ENCODE results near the gene FAM83E.

The FAM83E gene

GRCh38 chr19:48639483-48640375 lies 24.9 kb upstream of the FAM83E start:
- Histone ChIP-seq H3K4me1 (ENCODE audit: control insufficient read depth, insufficient read depth, low read length) (peaks cover 20% of the 10 kb centered on the region), H3K9me3 (ENCODE audit: control insufficient read depth, insufficient read depth, low read length) (no peaks in the 10 kb centered on the region), H3K27me3 (ENCODE audit: control insufficient read depth, insufficient read depth, low read length) (peaks cover 9% of the 10 kb centered on the region; the same call in 1 of the 2 replicates), H3K9ac (ENCODE audit: low read depth, low read length) (no peak overlapping the region), H3K36me3 (ENCODE audit: control insufficient read depth, insufficient read depth, low read length) (no peaks in the 10 kb centered on the region; the same call in 1 of the 2 replicates), H3K4me3 (ENCODE audit: low read depth, low read length) (no peak overlapping the region; the same call in 1 of the 2 replicates), H3K27ac (ENCODE audit: low read depth, low read length) (peak overlapping the region; percentile 93)

GRCh38 chr19:48638831-48639381 lies 24.0 kb upstream of the FAM83E start:
- H3K36me3 ChIP-seq (ENCODE audit: control insufficient read depth, insufficient read depth, low read length), result no peaks in the 10 kb centered on the region; the same call in 1 of the 2 replicates
- no peaks in the 10 kb centered on the region for H3K9me3 ChIP-seq (ENCODE audit: control insufficient read depth, insufficient read depth, low read length)
- H3K27me3 ChIP-seq (ENCODE audit: control insufficient read depth, insufficient read depth, low read length), result peaks cover 9% of the 10 kb centered on the region; the same call in 1 of the 2 replicates
- H3K4me1 ChIP-seq (ENCODE audit: control insufficient read depth, insufficient read depth, low read length), result peaks cover 22% of the 10 kb centered on the region
- H3K27ac ChIP-seq (ENCODE audit: low read depth, low read length), result peak overlapping the region; percentile 93
- no peak overlapping the region for H3K9ac ChIP-seq (ENCODE audit: low read depth, low read length)
- H3K4me3 ChIP-seq (ENCODE audit: low read depth, low read length), result peak overlapping the region; percentile 28; the same call in 1 of the 2 replicates

- H3K9me3 ChIP-seq (ENCODE audit: control insufficient read depth, insufficient read depth, low read length), result no peaks in the 10 kb centered on the region
- peaks cover 24% of the 10 kb centered on the region for H3K4me1 ChIP-seq (ENCODE audit: control insufficient read depth, insufficient read depth, low read length)
- H3K9ac ChIP-seq (ENCODE audit: low read depth, low read length), result peak overlapping the region; percentile 68
- peak overlapping the region; percentile 93 for H3K27ac ChIP-seq (ENCODE audit: low read depth, low read length)
- H3K4me3 ChIP-seq (ENCODE audit: low read depth, low read length), result peak overlapping the region; percentile 61
- H3K27me3 ChIP-seq (ENCODE audit: control insufficient read depth, insufficient read depth, low read length), result peaks cover 9% of the 10 kb centered on the region; the same call in 1 of the 2 replicates
- peaks cover under 1% of the 10 kb centered on the region for H3K36me3 ChIP-seq (ENCODE audit: control insufficient read depth, insufficient read depth, low read length)
These were observed 23.3 kb upstream of the FAM83E start for GRCh38 chr19:48637948-48638830.

- H3K27ac ChIP-seq (ENCODE audit: low read depth, low read length), result peak overlapping the region; percentile 93
- peaks cover 4% of the 10 kb centered on the region for H3K36me3 ChIP-seq (ENCODE audit: control insufficient read depth, insufficient read depth, low read length)
- peaks cover 24% of the 10 kb centered on the region for H3K4me1 ChIP-seq (ENCODE audit: control insufficient read depth, insufficient read depth, low read length)
- peak overlapping the region; percentile 68 for H3K9ac ChIP-seq (ENCODE audit: low read depth, low read length)
- peak overlapping the region; percentile 85 for H3K4me3 ChIP-seq (ENCODE audit: low read depth, low read length)
- H3K27me3 ChIP-seq (ENCODE audit: control insufficient read depth, insufficient read depth, low read length), result peaks cover 9% of the 10 kb centered on the region; the same call in 1 of the 2 replicates
- no peaks in the 10 kb centered on the region for H3K9me3 ChIP-seq (ENCODE audit: control insufficient read depth, insufficient read depth, low read length)
These were observed 22.6 kb upstream of the FAM83E start for GRCh38 chr19:48637449-48637947.

- Histone ChIP-seq H3K9ac (ENCODE audit: low read depth, low read length) (peak within 1 kb of the TSS; percentile 68), H3K27ac (ENCODE audit: low read depth, low read length) (peak within 1 kb of the TSS; percentile 93), H3K36me3 (ENCODE audit: control insufficient read depth, insufficient read depth, low read length) (peaks cover 4% of the 10 kb centered on the region), H3K9me3 (ENCODE audit: control insufficient read depth, insufficient read depth, low read length) (no peaks in the 10 kb centered on the region), H3K4me1 (ENCODE audit: control insufficient read depth, insufficient read depth, low read length) (peaks cover 24% of the 10 kb centered on the region), H3K4me3 (ENCODE audit: low read depth, low read length) (peak within 1 kb of the TSS; percentile 85), H3K27me3 (ENCODE audit: control insufficient read depth, insufficient read depth, low read length) (peaks cover 9% of the 10 kb centered on the region; the same call in 1 of the 2 replicates)
These were observed 22.1 kb upstream of the FAM83E start, which contains the start of gene DBP for GRCh38 chr19:48636859-48637448. DBP (minus strand) TSS chr19:48637379; CDS start chr19:48636994, 385 bp downstream.

- peaks cover 9% of the 10 kb centered on the region; the same call in 1 of the 2 replicates for H3K27me3 ChIP-seq (ENCODE audit: control insufficient read depth, insufficient read depth, low read length)
- H3K36me3 ChIP-seq (ENCODE audit: control insufficient read depth, insufficient read depth, low read length), result peaks cover 4% of the 10 kb centered on the region
- no peak overlapping the region for H3K9ac ChIP-seq (ENCODE audit: low read depth, low read length)
- peak overlapping the region; percentile 93 for H3K27ac ChIP-seq (ENCODE audit: low read depth, low read length)
- peak overlapping the region; percentile 85 for H3K4me3 ChIP-seq (ENCODE audit: low read depth, low read length)
- H3K9me3 ChIP-seq (ENCODE audit: control insufficient read depth, insufficient read depth, low read length), result no peaks in the 10 kb centered on the region
- peaks cover 27% of the 10 kb centered on the region for H3K4me1 ChIP-seq (ENCODE audit: control insufficient read depth, insufficient read depth, low read length)
These were observed 21.3 kb upstream of the FAM83E start for GRCh38 chr19:48635966-48636858.

- H3K9ac ChIP-seq (ENCODE audit: low read depth, low read length), result no peak overlapping the region
- H3K4me3 ChIP-seq (ENCODE audit: low read depth, low read length), result peak overlapping the region; percentile 85
- peak overlapping the region; percentile 79 for H3K27ac ChIP-seq (ENCODE audit: low read depth, low read length)
- no peaks in the 10 kb centered on the region for H3K9me3 ChIP-seq (ENCODE audit: control insufficient read depth, insufficient read depth, low read length)
- H3K4me1 ChIP-seq (ENCODE audit: control insufficient read depth, insufficient read depth, low read length), result peaks cover 32% of the 10 kb centered on the region
- H3K36me3 ChIP-seq (ENCODE audit: control insufficient read depth, insufficient read depth, low read length), result peaks cover 4% of the 10 kb centered on the region
- H3K27me3 ChIP-seq (ENCODE audit: control insufficient read depth, insufficient read depth, low read length), result peaks cover 9% of the 10 kb centered on the region; the same call in 1 of the 2 replicates
These were observed 20.5 kb upstream of the FAM83E start for GRCh38 chr19:48635263-48635965.

- Histone ChIP-seq H3K9ac (ENCODE audit: low read depth, low read length) (no peak overlapping the region), H3K4me3 (ENCODE audit: low read depth, low read length) (peak overlapping the region; percentile 26), H3K27me3 (ENCODE audit: control insufficient read depth, insufficient read depth, low read length) (peaks cover 9% of the 10 kb centered on the region; the same call in 1 of the 2 replicates), H3K9me3 (ENCODE audit: control insufficient read depth, insufficient read depth, low read length) (no peaks in the 10 kb centered on the region), H3K4me1 (ENCODE audit: control insufficient read depth, insufficient read depth, low read length) (peaks cover 36% of the 10 kb centered on the region), H3K27ac (ENCODE audit: low read depth, low read length) (peak overlapping the region; percentile 79), H3K36me3 (ENCODE audit: control insufficient read depth, insufficient read depth, low read length) (peaks cover 4% of the 10 kb centered on the region)
These were observed 19.8 kb upstream of the FAM83E start for GRCh38 chr19:48634424-48635262.
